Uterus (tissue), 4 donors: ENCODE measurements around the gene AGFG1. TPM values are rescaled to one million over a fixed set of nuclear protein-coding genes. Genes with fewer than 3 reads are reported as not detected.

Experiments
- DNase-seq, 2 donors: peaks; one replicate each; pipeline ENCODE4 v3.0.0-alpha.2; 2019 to 2020
- H3K27ac ChIP-seq, 2 donors: fragments of 200-600 bp; sonication (generic); 1 replicate in 1 of 2; 2 replicates in 1 of 2; pipeline ENCODE4 v1.5.1; 2016 to 2018
- H3K27me3 ChIP-seq, 2 donors: fragments of 200-600 bp; sonication (generic); one replicate each; pipeline ENCODE4 v1.5.1; 2018 to 2019; ENCODE audit warnings: control low read depth in 1 of 2
- H3K36me3 ChIP-seq, 2 donors: fragments of 200-600 bp; sonication (generic); one replicate each; pipeline ENCODE4 v1.5.1; 2019; ENCODE audit warnings: control low read depth in 1 of 2
- H3K4me1 ChIP-seq, 2 donors: fragments of 200-600 bp; sonication (generic); one replicate each; pipeline ENCODE4 v1.5.1; 2018 to 2019; ENCODE audit warnings: control low read depth in 1 of 2
- H3K4me3 ChIP-seq, 2 donors: fragments of 200-600 bp; sonication (generic); 1 replicate in 1 of 2; 2 replicates in 1 of 2; pipeline ENCODE4 v1.5.1; 2018 to 2019; ENCODE audit warnings: mild to moderate bottlenecking in 1 of 2
- H3K9me3 ChIP-seq, 2 donors: fragments of 200-600 bp; sonication (generic); one replicate each; pipeline ENCODE4 v1.5.1; 2019; ENCODE audit warnings: control low read depth in 1 of 2
- POLR2A ChIP-seq, 2 donors: fragments of 450-650 bp; IDR thresholded peaks; one replicate each; pipeline ENCODE4 v1.6.1; 2016; ENCODE audit warnings: antibody characterized with exemption in 2 of 2, mild to moderate bottlenecking in 1 of 2, moderate library complexity in 1 of 2
- intact Hi-C: fragments of 100-400 bp; cut with DNase I; formaldehyde crosslinking; loops from one replicate; pipeline ENCODE4 v1.15.1; 2023; ENCODE audit warnings: low total_unique reads
- total RNA-seq, 4 donors: library from RNA; depleted of rRNA in 3 of 4; stranded (reverse); fragments of >200 nt in 3 of 4; gene quantifications; one replicate each; pipeline versions ENCODE4 v1.1.0 to v1.2.4, GENCODE V29; 2014 to 2023
- TF ChIP-seq, protein P1 (sequence below), 4 experiments: fragments of 200-600 bp in 2 of 4; fragments of 450-650 bp in 2 of 4; sonication (generic) in 2 of 4; IDR thresholded peaks; one replicate each; pipeline ENCODE4 v1.5.1; 2016 to 2019; ENCODE audit warnings: antibody characterized with exemption in 4 of 4, mild to moderate bottlenecking in 2 of 4, moderate library complexity in 1 of 4
- donor health status: DM: yes; HTN: yes; CAD: no.

AGFG1 gene, protein sequence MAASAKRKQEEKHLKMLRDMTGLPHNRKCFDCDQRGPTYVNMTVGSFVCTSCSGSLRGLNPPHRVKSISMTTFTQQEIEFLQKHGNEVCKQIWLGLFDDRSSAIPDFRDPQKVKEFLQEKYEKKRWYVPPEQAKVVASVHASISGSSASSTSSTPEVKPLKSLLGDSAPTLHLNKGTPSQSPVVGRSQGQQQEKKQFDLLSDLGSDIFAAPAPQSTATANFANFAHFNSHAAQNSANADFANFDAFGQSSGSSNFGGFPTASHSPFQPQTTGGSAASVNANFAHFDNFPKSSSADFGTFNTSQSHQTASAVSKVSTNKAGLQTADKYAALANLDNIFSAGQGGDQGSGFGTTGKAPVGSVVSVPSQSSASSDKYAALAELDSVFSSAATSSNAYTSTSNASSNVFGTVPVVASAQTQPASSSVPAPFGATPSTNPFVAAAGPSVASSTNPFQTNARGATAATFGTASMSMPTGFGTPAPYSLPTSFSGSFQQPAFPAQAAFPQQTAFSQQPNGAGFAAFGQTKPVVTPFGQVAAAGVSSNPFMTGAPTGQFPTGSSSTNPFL
- total RNA-seq, result 10 to 100 TPM; 17.6 to 60.4 (median 29.9) TPM

DNA sequence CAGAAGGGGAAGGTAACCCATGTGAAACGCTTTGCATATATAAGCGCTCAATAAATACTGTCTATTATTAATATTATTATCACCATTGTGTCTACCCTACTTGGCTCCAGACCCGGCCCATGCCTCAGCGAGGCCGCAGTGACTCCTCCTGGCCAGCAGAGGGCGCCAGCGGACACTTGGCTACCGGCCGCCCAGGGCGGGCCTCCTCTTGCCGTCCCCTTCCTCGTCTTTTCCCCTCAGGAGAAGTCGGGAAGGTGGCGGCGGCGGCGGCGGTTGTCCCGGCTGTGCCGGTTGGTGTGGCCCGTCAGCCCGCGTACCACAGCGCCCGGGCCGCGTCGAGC, at the start of gene AGFG1:
Gene AGFG1, plus strand, starts transcription at position 233 of the 341 bp plus-strand sequence. CDS start 266 bp downstream, outside the sequence.
- Histone ChIP-seq H3K27ac (peak within 1 kb of the TSS; percentile 81 to 87), H3K9me3 (no peaks in the 10 kb centered on the region), H3K27me3 (no peaks in the 10 kb centered on the region), H3K36me3 (no peaks in the 10 kb centered on the region), H3K4me1 (peaks cover 0 to 15% of the 10 kb centered on the region in 2 donors), H3K4me3 (peak within 1 kb of the TSS; percentile 59 to 100)
- peak; percentile 70 to 85 for DNase-seq
- TF ChIP-seq, protein P1, sequence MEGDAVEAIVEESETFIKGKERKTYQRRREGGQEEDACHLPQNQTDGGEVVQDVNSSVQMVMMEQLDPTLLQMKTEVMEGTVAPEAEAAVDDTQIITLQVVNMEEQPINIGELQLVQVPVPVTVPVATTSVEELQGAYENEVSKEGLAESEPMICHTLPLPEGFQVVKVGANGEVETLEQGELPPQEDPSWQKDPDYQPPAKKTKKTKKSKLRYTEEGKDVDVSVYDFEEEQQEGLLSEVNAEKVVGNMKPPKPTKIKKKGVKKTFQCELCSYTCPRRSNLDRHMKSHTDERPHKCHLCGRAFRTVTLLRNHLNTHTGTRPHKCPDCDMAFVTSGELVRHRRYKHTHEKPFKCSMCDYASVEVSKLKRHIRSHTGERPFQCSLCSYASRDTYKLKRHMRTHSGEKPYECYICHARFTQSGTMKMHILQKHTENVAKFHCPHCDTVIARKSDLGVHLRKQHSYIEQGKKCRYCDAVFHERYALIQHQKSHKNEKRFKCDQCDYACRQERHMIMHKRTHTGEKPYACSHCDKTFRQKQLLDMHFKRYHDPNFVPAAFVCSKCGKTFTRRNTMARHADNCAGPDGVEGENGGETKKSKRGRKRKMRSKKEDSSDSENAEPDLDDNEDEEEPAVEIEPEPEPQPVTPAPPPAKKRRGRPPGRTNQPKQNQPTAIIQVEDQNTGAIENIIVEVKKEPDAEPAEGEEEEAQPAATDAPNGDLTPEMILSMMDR (IDR thresholded peaks at IDR 0.05), result peak; percentile 91 to 99 (median 92)
- peak; percentile 41 to 51 for TF ChIP-seq POLR2A (IDR thresholded peaks at IDR 0.05)
- intact Hi-C loops, result no loop called here

DNA sequence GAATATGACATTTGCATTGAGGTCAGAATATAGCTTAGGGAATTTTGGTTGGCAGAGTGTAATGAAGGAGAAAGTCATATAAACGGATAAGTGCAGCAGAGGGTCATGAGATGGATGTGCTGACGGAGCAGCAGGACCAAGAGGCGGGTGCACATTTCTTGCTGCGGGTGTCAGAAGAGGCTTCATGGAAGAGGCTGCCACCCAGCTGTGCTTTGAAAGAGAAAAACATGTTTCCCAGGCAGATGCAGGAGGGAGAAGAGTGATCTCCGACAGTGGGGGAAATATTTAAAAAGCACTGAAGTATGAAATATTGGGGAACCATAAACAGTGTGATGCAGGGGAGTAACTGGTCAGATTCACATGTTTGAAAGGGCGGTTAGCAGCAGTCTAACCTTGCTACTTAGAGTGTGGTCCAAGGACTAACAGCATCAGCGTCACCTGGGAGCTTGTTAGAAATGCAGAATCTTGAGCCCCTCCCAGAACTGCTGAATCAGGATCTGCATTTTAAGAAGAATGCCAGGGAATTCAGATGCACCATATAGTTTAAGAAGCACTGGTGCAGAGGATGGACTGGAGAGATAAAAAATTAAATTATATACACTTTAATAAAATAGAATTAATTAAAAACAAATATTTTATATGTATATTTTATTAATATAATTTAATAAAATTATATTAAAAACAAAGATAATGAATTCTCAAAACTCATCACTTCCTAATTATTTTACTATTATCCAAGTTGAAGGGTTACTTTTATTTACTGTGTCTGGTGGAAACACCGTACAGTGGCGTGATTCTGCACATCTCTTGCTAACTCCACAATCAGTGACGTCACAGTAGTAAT, 48.1 kb upstream of the AGFG1 start:
- Histone ChIP-seq H3K4me3 (no peak overlapping the region), H3K36me3 (no peaks in the 10 kb centered on the region), H3K27me3 (no peaks in the 10 kb centered on the region), H3K4me1 (no peaks in the 10 kb centered on the region), H3K9me3 (no peaks in the 10 kb centered on the region), H3K27ac (no peak overlapping the region)
- no peak for DNase-seq
- TF ChIP-seq, protein P1 (IDR thresholded peaks at IDR 0.05), result no peak
- no peak for TF ChIP-seq POLR2A (IDR thresholded peaks at IDR 0.05)
- intact Hi-C loops, result no loop called here

DNA sequence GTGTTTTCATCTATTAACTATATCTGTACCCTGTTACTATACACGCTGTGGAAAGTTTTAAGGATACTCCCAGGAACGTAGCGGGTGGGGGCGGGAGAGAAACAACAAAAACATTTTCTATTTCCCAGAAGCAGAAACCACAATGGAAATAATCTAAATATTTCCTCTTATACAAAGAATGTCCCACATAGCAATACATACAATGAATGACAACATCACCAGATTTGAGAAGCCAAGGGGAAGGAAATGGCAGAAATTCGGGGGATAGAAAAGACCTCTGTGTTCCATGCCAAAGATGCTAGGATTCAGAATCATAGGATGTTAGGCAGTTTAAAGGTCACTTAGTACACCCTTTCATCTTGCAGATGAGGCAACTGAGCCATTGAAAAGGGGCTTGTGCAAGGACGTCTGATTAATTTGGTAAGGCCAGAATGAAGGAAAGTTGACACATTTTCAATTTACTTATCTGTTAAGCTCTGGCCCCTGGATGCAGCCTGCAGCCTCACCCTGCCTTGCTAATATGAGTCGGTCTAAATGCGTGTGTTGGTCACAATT, 43.1 kb upstream of the AGFG1 start:
- H3K27ac ChIP-seq, result no peak overlapping the region
- intact Hi-C loops, result no loop called here

DNA sequence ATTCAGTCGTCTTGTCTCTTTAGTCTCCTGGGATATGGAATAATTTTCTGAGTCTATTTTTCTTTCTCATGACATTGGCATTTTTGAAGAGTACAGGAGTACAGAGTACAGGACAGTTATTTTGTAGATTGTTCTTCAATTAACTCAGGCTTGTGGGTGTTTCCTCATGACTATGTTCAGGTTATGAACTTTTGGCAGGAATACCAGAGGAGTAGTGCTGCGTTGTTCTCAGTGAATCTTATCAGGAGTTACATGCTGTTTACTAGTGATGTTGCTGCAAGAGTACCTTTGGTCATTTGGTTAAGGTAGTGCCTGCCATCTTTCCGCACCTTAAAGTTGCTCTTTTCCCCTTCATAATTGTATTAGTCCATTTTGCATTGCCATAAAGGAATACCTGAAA, 41.3 kb upstream of the AGFG1 start:
- Histone ChIP-seq H3K4me1 (no peaks in the 10 kb centered on the region), H3K36me3 (no peaks in the 10 kb centered on the region), H3K27me3 (no peaks in the 10 kb centered on the region), H3K9me3 (peaks cover 0 to 6% of the 10 kb centered on the region in 2 donors), H3K27ac (no peak overlapping the region), H3K4me3 (no peak overlapping the region)
- intact Hi-C loops, result no loop called here
- TF ChIP-seq POLR2A (IDR thresholded peaks at IDR 0.05), result no peak
- TF ChIP-seq, protein P1 (IDR thresholded peaks at IDR 0.05), result no peak
- no peak for DNase-seq

More for the DNA sequence above, 43.1 kb upstream of the AGFG1 start:
- Histone ChIP-seq H3K36me3 (no peaks in the 10 kb centered on the region), H3K4me1 (no peaks in the 10 kb centered on the region), H3K9me3 (peaks cover 0 to 6% of the 10 kb centered on the region in 2 donors), H3K4me3 (no peak overlapping the region), H3K27me3 (no peaks in the 10 kb centered on the region)
- TF ChIP-seq, protein P1 (IDR thresholded peaks at IDR 0.05), result no peak
- no peak for TF ChIP-seq POLR2A (IDR thresholded peaks at IDR 0.05)
- no peak for DNase-seq
